Duodenal mucosa (tissue), 2 donors: Measurements from ENCODE around the gene ASAP3.

Source experiments
- H3K27ac ChIP-seq: one replicate; pipeline ENCODE4 v1.7.0; 2013; ENCODE audit warnings: low read depth, low read length
- H3K27me3 ChIP-seq, 2 donors: one replicate each; pipeline ENCODE4 v1.7.0; 2013; ENCODE audit warnings: low read length in 2 of 2, control low read depth in 1 of 2; ENCODE audit not compliant: insufficient read depth in 2 of 2, control insufficient read depth in 1 of 2
- H3K36me3 ChIP-seq, 2 donors: one replicate each; pipeline ENCODE4 v1.7.0; 2013; ENCODE audit warnings: low read length in 2 of 2, control low read depth in 1 of 2; ENCODE audit not compliant: insufficient read depth in 2 of 2, control insufficient read depth in 1 of 2
- H3K4me1 ChIP-seq, 2 donors: one replicate each; pipeline ENCODE4 v1.7.0; 2013; ENCODE audit warnings: low read length in 2 of 2, control low read depth in 1 of 2; ENCODE audit not compliant: insufficient read depth in 2 of 2, control insufficient read depth in 1 of 2
- H3K4me3 ChIP-seq, 2 donors: one replicate each; pipeline ENCODE4 v1.7.0; 2013; ENCODE audit warnings: low read length in 2 of 2, low read depth in 1 of 2
- H3K9ac ChIP-seq, 2 donors: one replicate each; pipeline ENCODE4 v1.7.0; 2013; ENCODE audit warnings: low read length in 2 of 2, low read depth in 1 of 2
- H3K9me3 ChIP-seq, 2 donors: one replicate each; pipeline ENCODE4 v1.7.0; 2013; ENCODE audit warnings: low read length in 2 of 2, control low read depth in 1 of 2; ENCODE audit not compliant: control insufficient read depth in 1 of 2

Gene ASAP3

DNA sequence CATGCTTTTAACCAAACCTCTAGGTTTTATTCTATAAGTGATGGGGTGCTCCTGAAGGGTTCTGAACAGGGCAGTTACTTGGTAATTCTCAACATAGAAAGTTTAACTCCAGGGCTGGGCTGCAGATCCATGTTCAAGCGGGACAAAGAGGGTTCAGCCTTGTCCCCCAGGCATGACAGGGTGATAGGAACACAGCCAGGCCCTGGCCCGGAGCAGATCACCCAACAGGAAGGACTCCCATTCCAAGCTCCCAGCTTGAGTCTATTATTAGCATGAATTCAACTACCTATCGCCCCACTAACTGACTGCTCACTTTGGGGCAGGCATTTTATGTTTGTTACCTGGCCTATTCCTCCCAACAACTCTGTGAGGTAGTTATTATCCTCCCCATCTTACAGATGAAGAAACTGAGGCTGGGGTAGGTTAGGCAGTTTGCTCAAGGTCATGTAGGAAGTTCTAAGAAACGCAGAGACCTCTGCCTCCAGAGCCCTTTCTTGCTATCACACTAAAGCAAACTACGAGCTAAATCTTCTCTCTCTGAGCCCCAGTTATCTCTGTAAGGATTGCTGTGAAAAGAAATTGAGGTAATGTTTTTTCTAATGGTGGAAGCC lies 14.5 kb downstream of the ASAP3 start:
- Histone ChIP-seq H3K9me3 (no peaks in the 10 kb centered on the region), H3K4me1 (no peaks in the 10 kb centered on the region), H3K9ac (no peak overlapping the region), H3K4me3 (no peak overlapping the region), H3K36me3 (no peaks in the 10 kb centered on the region), H3K27ac (no peak overlapping the region), H3K27me3 (no peaks in the 10 kb centered on the region)

DNA sequence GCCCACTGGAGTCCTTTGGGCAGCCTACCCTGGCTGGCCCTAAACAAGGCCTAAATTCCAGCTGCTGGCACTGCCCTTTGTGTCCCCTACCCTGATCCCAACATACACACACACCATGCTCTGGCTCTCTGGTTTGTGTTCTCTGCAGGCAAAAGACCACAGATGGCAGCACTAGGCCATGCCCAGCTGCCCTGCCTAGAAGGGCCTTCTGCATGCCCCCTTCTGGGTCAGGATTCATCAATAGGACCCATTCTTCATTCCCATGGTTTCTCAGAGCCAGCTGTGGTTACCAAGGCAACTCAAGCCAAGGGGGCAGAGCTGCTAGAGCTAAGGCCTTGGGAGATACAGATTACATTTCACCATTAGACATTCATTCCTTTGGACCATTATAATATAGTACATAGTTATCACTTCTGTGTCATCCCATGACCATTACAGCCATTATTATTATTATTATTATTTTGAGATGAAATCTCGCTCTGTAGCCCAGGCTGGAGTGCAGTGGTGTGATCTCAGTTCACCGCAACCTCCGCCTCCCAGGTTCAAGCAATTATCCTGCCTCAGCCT lies 17.5 kb downstream of the ASAP3 start:
- H3K27me3 ChIP-seq, result peaks cover 0 to 3% of the 10 kb centered on the region in 2 donors
- H3K36me3 ChIP-seq, result no peaks in the 10 kb centered on the region
- H3K4me3 ChIP-seq, result no peak overlapping the region
- no peaks in the 10 kb centered on the region for H3K4me1 ChIP-seq
- H3K9me3 ChIP-seq, result no peaks in the 10 kb centered on the region
- no peak overlapping the region for H3K9ac ChIP-seq
- no peak overlapping the region for H3K27ac ChIP-seq

DNA sequence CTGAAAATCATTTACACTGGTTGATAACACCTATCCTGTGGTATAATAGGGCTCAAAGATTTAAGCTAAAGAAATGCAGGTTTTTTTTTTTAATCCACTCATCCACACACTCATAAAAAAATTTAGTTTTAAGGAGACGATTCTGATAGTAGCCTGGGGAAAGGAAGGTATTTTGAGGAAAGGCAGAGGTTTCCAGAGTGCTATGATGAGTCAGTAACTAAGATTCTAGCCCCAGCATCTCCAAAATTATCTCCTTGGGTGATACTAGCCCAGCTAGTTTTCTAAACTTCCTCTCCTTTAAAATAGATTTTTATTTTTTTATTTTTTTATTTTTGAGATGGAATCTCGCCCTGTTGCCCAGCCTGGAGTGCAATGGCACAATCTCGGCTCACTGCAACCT lies 20.7 kb downstream of the ASAP3 start:
- no peak overlapping the region for H3K27ac ChIP-seq
- H3K4me1 ChIP-seq, result no peaks in the 10 kb centered on the region
- no peaks in the 10 kb centered on the region for H3K36me3 ChIP-seq
- no peaks in the 10 kb centered on the region for H3K9me3 ChIP-seq
- H3K4me3 ChIP-seq, result no peak overlapping the region
- peaks cover 0 to 3% of the 10 kb centered on the region in 2 donors for H3K27me3 ChIP-seq
- no peak overlapping the region for H3K9ac ChIP-seq

DNA sequence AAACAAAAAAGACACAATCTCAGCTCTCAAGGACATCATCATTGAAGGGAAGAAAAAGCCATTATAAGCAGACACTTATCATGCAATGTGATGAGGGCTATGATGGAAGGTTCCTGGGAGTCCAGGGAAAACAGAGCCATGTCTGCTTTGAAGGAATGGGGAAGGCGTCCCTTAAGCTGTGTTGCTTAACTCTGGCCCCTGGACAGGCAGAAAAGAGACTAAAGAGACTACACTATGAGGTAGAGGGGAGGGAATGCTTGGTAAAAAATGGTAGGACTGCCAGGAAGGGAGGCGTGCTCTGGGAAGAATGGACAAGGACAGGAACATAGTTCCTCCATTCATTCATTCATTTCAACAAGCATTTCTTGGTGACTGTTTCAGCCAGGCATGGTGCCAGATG lies 21.2 kb downstream of the ASAP3 start:
- Histone ChIP-seq H3K27ac (no peak overlapping the region), H3K4me3 (no peak overlapping the region), H3K36me3 (no peaks in the 10 kb centered on the region), H3K9me3 (no peaks in the 10 kb centered on the region), H3K9ac (no peak overlapping the region), H3K4me1 (no peaks in the 10 kb centered on the region), H3K27me3 (peaks cover 0 to 3% of the 10 kb centered on the region in 2 donors)

DNA sequence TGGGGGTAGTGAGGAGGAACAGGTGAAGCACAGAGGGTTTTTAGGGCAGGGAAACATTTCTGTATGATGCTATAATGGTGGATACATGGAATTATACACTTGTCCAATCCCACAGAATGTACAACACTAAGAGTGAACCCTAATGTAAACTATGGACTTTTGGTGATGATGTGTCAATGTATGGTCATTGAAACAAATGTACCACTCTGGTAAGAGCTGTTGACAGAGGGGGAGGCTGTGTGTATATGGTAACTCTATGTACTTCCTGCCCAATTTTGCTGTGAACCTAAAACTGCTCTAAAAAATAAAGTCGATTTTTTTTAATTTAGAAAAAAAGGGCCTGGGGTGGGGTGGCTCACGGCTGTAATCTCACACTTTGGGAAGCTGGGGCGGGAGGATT lies 22.9 kb downstream of the ASAP3 start:
- Histone ChIP-seq H3K4me1 (no peaks in the 10 kb centered on the region), H3K9ac (no peak overlapping the region), H3K36me3 (no peaks in the 10 kb centered on the region), H3K9me3 (no peaks in the 10 kb centered on the region), H3K4me3 (no peak overlapping the region), H3K27ac (no peak overlapping the region), H3K27me3 (peaks cover 0 to 3% of the 10 kb centered on the region in 2 donors)

DNA sequence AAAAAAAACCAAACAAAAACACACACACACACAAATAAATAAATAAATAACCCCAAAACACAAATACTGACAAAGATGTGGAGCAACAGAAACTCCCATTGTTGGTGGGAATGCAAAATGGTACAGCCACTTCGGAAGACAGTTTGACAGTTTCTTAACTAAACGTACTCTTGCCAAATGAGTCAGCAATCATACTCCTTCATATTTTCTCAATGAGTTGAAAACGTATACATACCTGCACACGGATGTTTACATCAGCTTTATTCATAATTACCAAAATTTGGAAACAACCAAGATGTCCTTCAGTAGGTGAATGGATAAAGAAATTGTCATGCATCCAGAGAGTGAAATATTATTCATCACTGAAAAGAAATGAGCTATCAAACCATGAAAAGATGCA lies 23.5 kb downstream of the ASAP3 start:
- Histone ChIP-seq H3K4me1 (no peaks in the 10 kb centered on the region), H3K4me3 (no peak overlapping the region), H3K9me3 (no peaks in the 10 kb centered on the region), H3K27ac (no peak overlapping the region), H3K27me3 (peaks cover 0 to 3% of the 10 kb centered on the region in 2 donors), H3K9ac (no peak overlapping the region), H3K36me3 (no peaks in the 10 kb centered on the region)

DNA sequence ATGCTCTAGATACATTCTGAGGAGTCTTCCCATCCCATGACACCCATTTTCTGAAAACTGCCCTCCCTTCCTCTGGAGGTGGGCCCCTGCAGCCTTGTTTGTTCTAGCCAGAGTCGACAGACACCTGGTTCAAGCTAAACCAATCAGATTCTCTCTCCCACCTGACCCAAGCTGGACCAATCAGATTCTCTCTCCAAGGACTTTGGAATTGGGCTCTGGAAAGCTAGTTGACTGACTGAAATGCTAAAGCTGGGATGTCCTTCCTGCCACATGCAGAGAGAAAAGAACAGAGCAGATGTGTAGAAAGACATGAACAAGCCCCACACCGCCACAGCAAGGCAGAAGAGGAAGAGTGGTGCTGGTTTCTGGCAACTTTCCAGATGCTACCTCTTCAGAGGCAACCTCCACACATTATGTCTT lies 24.6 kb downstream of the ASAP3 start:
- Histone ChIP-seq H3K4me3 (no peak overlapping the region), H3K36me3 (peaks cover 0 to 5% of the 10 kb centered on the region in 2 donors), H3K27me3 (peaks cover 0 to 7% of the 10 kb centered on the region in 2 donors), H3K9ac (no peak overlapping the region), H3K27ac (no peak overlapping the region), H3K9me3 (no peaks in the 10 kb centered on the region), H3K4me1 (no peaks in the 10 kb centered on the region)

DNA sequence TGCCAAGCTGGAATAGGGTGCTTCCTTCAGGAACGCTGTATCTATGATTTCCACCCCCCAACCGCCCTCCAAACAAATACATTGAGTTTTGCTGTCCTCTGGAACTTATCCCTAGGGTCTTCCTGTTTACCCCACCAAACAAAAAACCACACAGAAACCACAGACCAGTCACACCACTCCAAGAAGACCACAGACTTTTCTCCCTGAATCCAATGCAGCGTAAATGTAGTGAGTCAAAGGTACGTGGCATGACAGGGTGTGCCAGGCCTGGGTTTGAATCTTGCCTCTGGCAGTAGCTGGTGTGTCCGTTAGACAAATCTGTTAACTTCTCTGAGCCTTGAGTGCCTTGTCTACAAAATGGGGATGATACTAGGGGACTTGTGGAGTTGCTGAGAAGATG lies 27.8 kb downstream of the ASAP3 start:
- Histone ChIP-seq H3K27ac (no peak overlapping the region), H3K36me3 (peaks cover 0 to 5% of the 10 kb centered on the region in 2 donors), H3K4me1 (peaks cover 13 to 16% of the 10 kb centered on the region in 2 donors)

DNA sequence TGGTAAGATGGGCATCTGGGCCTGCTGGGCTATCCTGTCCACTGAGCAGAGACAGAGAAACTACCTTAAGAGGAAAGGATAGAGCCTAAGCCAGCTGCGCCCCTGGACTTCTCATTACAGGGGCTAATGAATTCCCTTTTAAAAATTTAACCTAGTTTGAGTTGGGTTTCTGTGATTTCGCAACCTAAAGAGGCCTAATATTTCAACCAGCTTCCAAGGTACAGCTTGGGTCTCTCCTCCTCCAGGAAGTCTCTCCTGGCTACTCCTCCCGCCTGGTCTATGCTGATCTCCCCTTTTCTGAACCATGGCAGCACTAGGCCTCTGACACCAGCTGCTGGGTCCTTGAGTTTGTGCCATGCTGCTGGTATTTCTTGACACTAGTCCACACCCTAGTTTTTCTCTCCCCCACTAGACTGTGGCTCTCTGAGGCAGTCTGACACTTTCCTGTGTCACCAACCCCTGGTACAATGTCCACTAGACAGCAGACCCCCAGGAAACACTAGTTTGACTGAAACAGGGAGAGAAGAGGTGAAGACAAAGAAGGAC lies 30.5 kb downstream of the ASAP3 start:
- H3K36me3 ChIP-seq, result peaks cover 0 to 5% of the 10 kb centered on the region in 2 donors
- H3K27me3 ChIP-seq, result peaks cover 0 to 4% of the 10 kb centered on the region in 2 donors
- H3K4me3 ChIP-seq, result no peak overlapping the region
- no peak overlapping the region for H3K27ac ChIP-seq
- H3K9ac ChIP-seq, result no peak overlapping the region
- no peaks in the 10 kb centered on the region for H3K9me3 ChIP-seq
- H3K4me1 ChIP-seq, result peaks cover 20 to 27% of the 10 kb centered on the region in 2 donors

More for the DNA sequence above, 27.8 kb downstream of the ASAP3 start:
- Histone ChIP-seq H3K4me3 (no peak overlapping the region), H3K9me3 (no peaks in the 10 kb centered on the region), H3K9ac (no peak overlapping the region), H3K27me3 (peaks cover 0 to 4% of the 10 kb centered on the region in 2 donors)

DNA sequence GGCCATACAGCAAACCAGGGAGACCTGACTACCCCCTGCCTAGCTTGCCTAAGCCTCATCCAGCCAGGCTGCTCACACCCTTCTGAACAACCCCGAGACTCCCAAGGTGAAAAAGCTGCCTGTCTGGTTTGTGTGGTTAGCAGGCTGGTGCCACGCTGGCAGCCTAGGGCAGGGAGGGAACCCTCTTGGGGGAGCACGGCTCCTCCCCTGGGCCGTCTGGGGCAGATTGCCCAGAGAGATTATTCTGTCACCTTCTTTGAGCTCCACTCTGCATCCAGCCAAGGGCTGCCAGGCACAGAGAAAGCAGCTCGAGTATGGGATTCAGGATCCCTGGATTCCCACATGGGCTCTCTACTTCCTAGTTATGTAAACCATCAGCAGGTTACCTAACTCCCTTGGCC lies 32.0 kb downstream of the ASAP3 start:
- Histone ChIP-seq H3K27me3 (peaks cover 0 to 4% of the 10 kb centered on the region in 2 donors), H3K36me3 (peaks cover 0 to 5% of the 10 kb centered on the region in 2 donors), H3K4me3 (no peak overlapping the region), H3K4me1 (peaks cover 20 to 27% of the 10 kb centered on the region in 2 donors), H3K27ac (no peak overlapping the region), H3K9ac (peak overlapping the region; percentile 41 to 49), H3K9me3 (no peaks in the 10 kb centered on the region)
